ENCODE data around the gene SUSD3.

Gene SUSD3

DNA sequence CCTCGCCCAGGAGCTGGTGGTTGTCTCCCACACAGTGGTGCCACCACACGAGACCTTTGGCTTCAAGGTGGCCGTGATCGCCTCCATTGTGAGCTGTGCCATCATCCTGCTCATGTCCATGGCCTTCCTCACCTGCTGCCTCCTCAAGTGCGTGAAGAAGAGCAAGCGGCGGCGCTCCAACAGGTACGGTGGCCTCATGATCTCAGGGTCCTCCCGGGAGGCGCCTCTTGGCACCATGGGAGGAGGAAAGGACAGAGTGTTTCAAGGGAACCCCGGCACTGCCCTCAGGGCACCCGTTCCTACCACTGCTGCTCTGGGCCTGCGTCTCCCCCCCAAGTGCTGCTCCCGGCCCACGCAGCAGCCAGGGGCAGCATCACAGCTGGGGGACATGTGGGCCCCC, 19.3 kb downstream of the SUSD3 start:
- no peak for DNase-seq

DNA sequence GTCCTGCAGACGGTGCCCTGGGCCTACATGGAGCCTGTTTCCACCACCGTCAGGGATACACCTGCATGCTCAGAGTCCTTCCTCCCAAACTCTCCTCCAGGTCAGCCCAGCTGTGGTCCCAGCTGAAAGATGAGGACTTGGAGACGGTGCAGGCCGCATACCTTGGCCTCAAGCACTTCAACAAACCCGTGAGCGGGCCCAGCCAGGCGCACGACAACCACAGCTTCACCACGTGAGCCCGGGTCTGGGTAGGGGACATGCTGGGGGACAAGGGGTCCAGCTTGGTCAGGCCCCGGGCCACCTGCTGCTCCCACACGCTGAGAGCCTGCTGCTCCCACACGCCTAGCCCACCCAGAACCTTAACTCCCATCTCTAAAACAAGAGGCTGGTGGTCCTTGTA, 20.9 kb downstream of the SUSD3 start:
- no peak for DNase-seq

GRCh38 chr9:93080406-93080805, 21.9 kb downstream of the SUSD3 start:
- DNase-seq, result no peak

- DNase-seq, result no peak
These were observed 22.6 kb downstream of the SUSD3 start for GRCh38 chr9:93081081-93081529.

- no peak for DNase-seq
These were observed 23.4 kb downstream of the SUSD3 start for GRCh38 chr9:93081931-93082330.

- DNase-seq, result no peak
These were observed 24.4 kb downstream of the SUSD3 start for GRCh38 chr9:93082841-93083411.

- DNase-seq, result no peak
These were observed 25.3 kb downstream of the SUSD3 start for GRCh38 chr9:93083592-93084470.

GRCh38 chr9:93084471-93084881, 26.0 kb downstream of the SUSD3 start:
- DNase-seq, result no peak

DNA sequence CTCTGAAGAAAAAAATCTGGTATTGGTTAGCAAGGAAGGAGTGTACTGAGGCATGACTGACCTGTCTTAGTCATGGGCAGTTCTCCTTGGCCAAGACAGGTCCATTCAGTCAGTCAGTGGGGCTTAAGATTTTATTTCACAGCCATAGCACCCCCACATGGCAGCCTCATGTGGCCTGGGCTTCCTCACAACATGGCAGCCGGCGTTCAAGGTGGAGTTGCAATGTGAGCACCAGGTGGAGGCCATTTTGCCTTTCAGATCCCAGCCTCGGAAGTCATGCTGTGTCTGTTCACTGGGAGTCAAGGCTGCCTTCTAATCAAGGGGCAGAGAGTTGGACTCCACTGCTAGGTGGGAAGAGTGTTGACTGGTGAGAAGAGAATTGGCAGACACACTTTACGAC, 27.2 kb downstream of the SUSD3 start:
- no peak for DNase-seq

GRCh38 chr9:93086447-93087224, 28.1 kb downstream of the SUSD3 start:
- no peak for DNase-seq

GRCh38 chr9:93087971-93088655, 29.6 kb downstream of the SUSD3 start:
- no peak for DNase-seq

DNA sequence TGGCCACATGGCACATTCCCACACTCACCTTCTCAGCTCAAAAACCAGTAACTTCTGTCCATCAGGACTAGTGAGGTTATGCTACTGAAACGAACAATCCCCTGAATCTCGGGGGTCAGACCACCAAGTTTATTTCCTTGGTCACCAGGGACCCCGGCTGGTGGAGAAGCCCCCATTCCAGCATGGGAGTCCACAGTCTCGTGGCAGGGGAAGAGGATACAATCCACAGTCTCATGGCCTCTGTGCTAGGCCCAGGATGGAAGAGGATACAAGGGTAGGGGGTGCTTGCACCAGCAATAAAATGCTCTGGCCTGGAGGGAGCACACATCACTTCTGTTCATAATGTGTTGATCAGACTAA, 30.1 kb downstream of the SUSD3 start:
- no peak for DNase-seq

GRCh38 chr9:93089024-93089423, 30.5 kb downstream of the SUSD3 start:
- no peak for DNase-seq

- DNase-seq, result no peak
These were observed 31.0 kb downstream of the SUSD3 start for GRCh38 chr9:93089481-93089991.

DNA sequence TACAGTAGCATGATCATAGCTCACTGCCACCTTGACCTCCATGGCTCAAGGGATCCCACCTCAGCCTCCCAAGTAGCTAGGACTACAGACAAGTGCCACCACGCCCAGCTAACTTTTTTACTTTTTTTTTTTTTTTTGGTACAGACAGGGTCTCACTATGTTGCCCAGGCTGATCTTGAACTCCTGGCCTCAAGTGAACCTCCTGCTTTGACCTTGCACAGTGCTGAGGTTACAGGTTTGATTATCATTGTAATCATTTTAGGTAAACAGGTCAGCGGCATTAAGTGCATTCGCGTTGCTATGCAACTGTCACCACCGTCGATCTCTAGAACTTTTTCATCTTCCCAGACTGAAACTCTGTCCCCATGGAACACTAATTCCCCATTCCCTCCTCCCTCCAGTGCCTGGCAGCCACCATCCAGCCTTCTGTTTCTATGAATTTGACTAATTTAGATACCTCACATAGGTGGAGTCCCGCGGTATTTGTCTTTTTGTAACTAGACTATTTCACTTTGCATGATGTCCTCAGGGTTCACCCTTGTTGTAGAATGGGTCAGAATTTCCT, 31.7 kb downstream of the SUSD3 start:
- DNase-seq, result no peak

DNA sequence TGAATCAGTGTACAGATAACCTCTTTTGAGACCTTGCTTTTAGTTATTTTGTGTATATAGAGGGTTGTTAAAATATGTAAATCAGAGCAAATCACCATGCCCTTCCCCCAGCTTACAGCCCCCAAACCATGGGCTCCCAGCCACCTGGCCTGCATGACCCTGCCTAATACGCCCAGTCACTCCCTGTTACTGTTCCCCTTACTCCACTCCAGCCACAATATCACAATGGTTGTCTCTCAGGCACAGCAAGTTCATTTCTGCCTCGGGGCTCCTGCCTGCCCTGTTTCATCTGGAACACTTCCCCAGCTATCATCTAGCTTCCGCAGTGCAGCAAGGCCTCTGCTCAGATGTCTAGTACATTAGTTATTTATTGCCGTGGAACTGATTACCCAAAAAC, 32.6 kb downstream of the SUSD3 start:
- DNase-seq, result no peak

GRCh38 chr9:93091453-93092081, 33.1 kb downstream of the SUSD3 start:
- DNase-seq, result no peak

- no peak for DNase-seq
These were observed 33.9 kb downstream of the SUSD3 start for GRCh38 chr9:93092251-93092991.

GRCh38 chr9:93093127-93093876, 34.8 kb downstream of the SUSD3 start:
- DNase-seq, result no peak

DNA sequence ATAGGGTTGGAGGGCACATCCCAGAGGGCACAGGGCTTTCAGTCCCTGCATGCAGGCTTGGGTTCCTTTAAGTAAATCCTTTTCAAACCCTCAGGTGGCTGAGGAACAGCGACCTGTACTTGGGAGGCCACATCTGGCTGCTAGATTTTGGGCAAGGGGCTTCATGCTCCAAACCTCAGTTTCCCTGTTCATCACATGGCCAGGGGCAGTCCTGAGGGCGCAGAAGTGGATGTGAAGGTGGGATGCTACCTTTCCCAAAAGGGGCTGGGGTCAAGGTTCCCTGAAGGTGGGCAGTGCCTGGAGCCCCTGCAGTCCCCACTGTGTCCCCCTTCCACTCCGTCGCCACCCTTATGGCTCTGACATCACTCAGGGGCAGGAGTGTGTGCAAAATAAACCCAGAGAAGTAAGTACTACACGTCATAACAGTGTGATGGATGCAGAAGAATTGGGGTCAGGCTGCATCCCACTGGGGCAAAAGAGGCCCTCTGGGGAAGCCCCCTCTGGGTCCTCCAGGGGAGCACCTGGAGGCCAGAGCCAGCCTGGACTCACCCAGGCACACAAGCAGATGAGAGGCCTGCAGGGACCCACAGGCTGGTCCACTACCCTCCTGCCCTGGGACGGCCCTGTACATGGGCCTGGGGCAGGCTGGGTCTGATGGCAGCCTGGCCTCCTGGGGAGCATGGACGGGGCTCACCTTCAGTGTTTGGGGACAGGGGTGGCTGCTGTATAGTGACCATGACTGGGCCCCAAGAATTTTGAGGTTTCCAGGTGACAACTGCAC, 35.6 kb downstream of the SUSD3 start:
- no peak for DNase-seq

All from NCI-H2029 treated with DMSO at 0.1 percent for 48 hours (cell line).